H9 (cell line): ENCODE data around the gene BRCA1. TPM values are rescaled to one million over a fixed set of nuclear protein-coding genes. Genes with fewer than 3 reads are reported as not detected.

Experiments
- DNase-seq: peaks from one replicate; pipeline ENCODE4 v3.0.0-alpha.2; 2017
- H2AFZ ChIP-seq: one replicate; pipeline ENCODE4 v1.6.1; 2013; ENCODE audit warnings: mild to moderate bottlenecking, low read length, control low read depth, moderate library complexity
- H2AK5ac ChIP-seq: 2 replicates; pipeline ENCODE4 v1.6.1; 2013; ENCODE audit warnings: low read length, control low read depth, mixed read lengths; ENCODE audit not compliant: insufficient read length
- H2BK120ac ChIP-seq: one replicate; pipeline ENCODE4 v1.6.1; 2013; ENCODE audit warnings: low read depth, mild to moderate bottlenecking, low read length, control low read depth, inconsistent platforms; ENCODE audit not compliant: poor library complexity, severe bottlenecking
- H2BK12ac ChIP-seq: 2 replicates; pipeline ENCODE4 v1.6.1; 2013; ENCODE audit warnings: low read length, control low read depth, mixed read lengths, low read depth; ENCODE audit not compliant: insufficient read length
- H2BK15ac ChIP-seq: 2 replicates; pipeline ENCODE4 v1.6.1; 2013; ENCODE audit warnings: low read depth, low read length, control low read depth
- H2BK20ac ChIP-seq: one replicate; pipeline ENCODE4 v1.6.1; 2013; ENCODE audit warnings: low read depth, mild to moderate bottlenecking, low read length, control low read depth, inconsistent platforms; ENCODE audit not compliant: poor library complexity, severe bottlenecking
- H2BK5ac ChIP-seq: 2 replicates; pipeline ENCODE4 v1.6.1; 2013; ENCODE audit warnings: low read length, control low read depth, mixed read lengths; ENCODE audit not compliant: insufficient read length
- H3K14ac ChIP-seq: 2 replicates; pipeline ENCODE4 v1.6.1; 2013; ENCODE audit warnings: low read length, control low read depth; ENCODE audit not compliant: insufficient read depth
- H3K18ac ChIP-seq: 2 replicates; pipeline ENCODE4 v1.6.1; 2013; ENCODE audit warnings: low read depth, mild to moderate bottlenecking, mixed read lengths, low read length, control low read depth; ENCODE audit not compliant: insufficient read length
- H3K23ac ChIP-seq: 2 replicates; pipeline ENCODE4 v1.6.1; 2013; ENCODE audit warnings: low read length, control low read depth, mixed read lengths, low read depth; ENCODE audit not compliant: insufficient read length
- H3K23me2 ChIP-seq: 2 replicates; pipeline ENCODE4 v1.6.1; 2013; ENCODE audit warnings: low read depth, mild to moderate bottlenecking, mixed read lengths, low read length, control low read depth; ENCODE audit not compliant: insufficient read length, poor library complexity, severe bottlenecking
- H3K27ac ChIP-seq: 2 replicates; pipeline ENCODE4 v1.5.1; 2013; ENCODE audit warnings: low read length, control low read depth, mixed read lengths, low read depth; ENCODE audit not compliant: insufficient read length
- H3K27me3 ChIP-seq: 2 replicates; pipeline ENCODE4 v1.6.1; 2013; ENCODE audit warnings: low read length, control low read depth, inconsistent platforms; ENCODE audit not compliant: insufficient read depth
- H3K4ac ChIP-seq: 2 replicates; pipeline ENCODE4 v1.6.1; 2013; ENCODE audit warnings: low read depth, mild to moderate bottlenecking, control low read depth, inconsistent platforms, low read length, moderate library complexity
- H3K4me1 ChIP-seq: 2 replicates; pipeline ENCODE4 v1.6.1; 2013; ENCODE audit warnings: low read length, control low read depth, inconsistent platforms; ENCODE audit not compliant: insufficient read depth
- H3K4me2 ChIP-seq: 2 replicates; pipeline ENCODE4 v1.6.1; 2013; ENCODE audit warnings: low read length, control low read depth, mixed read lengths; ENCODE audit not compliant: insufficient read length, insufficient read depth
- H3K56ac ChIP-seq: 2 replicates; pipeline ENCODE4 v1.6.1; 2013; ENCODE audit warnings: low read depth, mild to moderate bottlenecking, mixed read lengths, low read length, control low read depth; ENCODE audit not compliant: insufficient read length
- H3K79me1 ChIP-seq: 2 replicates; pipeline ENCODE4 v1.6.1; 2013; ENCODE audit warnings: low read depth, mild to moderate bottlenecking, moderate library complexity, low read length, control low read depth, inconsistent platforms; ENCODE audit not compliant: insufficient read depth, poor library complexity, severe bottlenecking
- H3K79me2 ChIP-seq: 2 replicates; pipeline ENCODE4 v1.6.1; 2013; ENCODE audit warnings: low read length, control low read depth, inconsistent platforms; ENCODE audit not compliant: insufficient read depth
- H3K9ac ChIP-seq: 2 replicates; pipeline ENCODE4 v1.6.1; 2013; ENCODE audit warnings: low read length, control low read depth, mixed read lengths; ENCODE audit not compliant: insufficient read length; ENCODE audit errors: extremely low read depth
- H3K9me3 ChIP-seq: one replicate; pipeline ENCODE4 v1.6.1; 2013; ENCODE audit warnings: low read depth, low read length, inconsistent platforms; ENCODE audit not compliant: control insufficient read depth
- H3T11ph ChIP-seq: one replicate; pipeline ENCODE4 v1.6.1; 2013; ENCODE audit warnings: mild to moderate bottlenecking, low read length, control low read depth, inconsistent platforms
- H4K20me1 ChIP-seq: one replicate; pipeline ENCODE4 v1.6.1; 2013; ENCODE audit not compliant: control insufficient read depth, insufficient read length, insufficient read depth
- H4K5ac ChIP-seq: 2 replicates; pipeline ENCODE4 v1.6.1; 2013; ENCODE audit warnings: low read depth, mild to moderate bottlenecking, mixed read lengths, low read length, control low read depth; ENCODE audit not compliant: insufficient read length
- H4K8ac ChIP-seq: replicated peaks from 2 replicates; pipeline ENCODE4 v1.6.1; 2013; ENCODE audit warnings: low read length, control low read depth, mixed read lengths, low read depth; ENCODE audit not compliant: insufficient read length
- H4K91ac ChIP-seq: 2 replicates; pipeline ENCODE4 v1.6.1; 2013; ENCODE audit warnings: low read depth, mild to moderate bottlenecking, moderate library complexity, mixed read lengths, low read length, control low read depth; ENCODE audit not compliant: insufficient read length
- H3K27ac Mint-ChIP-seq, 3 experiments: 2 replicates in 2 of 3; 3 replicates in 1 of 3; pipeline ENCODE4 v1.8.0; 2020 to 2021; ENCODE audit warnings: mixed read lengths in 3 of 3, mild to moderate bottlenecking in 1 of 3, moderate library complexity in 1 of 3
- H3K27me3 Mint-ChIP-seq: 2 replicates; pipeline ENCODE4 v1.8.0; 2021; ENCODE audit warnings: low read depth, mild to moderate bottlenecking, moderate library complexity, mixed read lengths
- H3K36me3 Mint-ChIP-seq, 3 experiments: 2 replicates in 2 of 3; 3 replicates in 1 of 3; pipeline ENCODE4 v1.8.0; 2020 to 2021; ENCODE audit warnings: low read depth in 3 of 3, mixed read lengths in 3 of 3; ENCODE audit not compliant: insufficient read depth in 1 of 3
- H3K4me1 Mint-ChIP-seq, 2 experiments: 2 replicates each; pipeline ENCODE4 v1.8.0; 2020; ENCODE audit warnings: mixed read lengths in 2 of 2
- H3K4me3 Mint-ChIP-seq, 2 experiments: 2 replicates in 1 of 2; 3 replicates in 1 of 2; pipeline ENCODE4 v1.8.0; 2020 to 2021; ENCODE audit warnings: mild to moderate bottlenecking in 2 of 2, mixed read lengths in 2 of 2, moderate library complexity in 1 of 2
- H3K9me3 Mint-ChIP-seq, 2 experiments: 2 replicates in 1 of 2; 3 replicates in 1 of 2; pipeline ENCODE4 v1.8.0; 2020; ENCODE audit warnings: mild to moderate bottlenecking in 2 of 2, mixed read lengths in 2 of 2, moderate library complexity in 1 of 2
- WGBS: extraction: QIAGEN DNeasy Blood & Tissue Kit; methylation state at CpG from one replicate; pipeline ENCODE4 v1.1.7; 2013; ENCODE audit warnings: missing lambda C conversion rate, low lambda C conversion rate, mixed read lengths; ENCODE audit not compliant: insufficient read length; ENCODE audit errors: extremely low coverage; 5-methylcytosine and 5-hydroxymethylcytosine counted together
- total RNA-seq: library from RNA; stranded (reverse); gene quantifications from 2 replicates; pipeline ENCODE4 v1.2.1, GENCODE V29; 2021
- TF ChIP-seq, protein P1 (sequence below): fragments of 200-600 bp; sonication (generic); conservative IDR thresholded peaks from 3 replicates; pipeline ENCODE4 v1.8.0; 2021; ENCODE audit warnings: antibody characterized with exemption, mild to moderate bottlenecking

Gene BRCA1
- total RNA-seq, 1 experiment from 2014 or later: 32.3 TPM

DNA sequence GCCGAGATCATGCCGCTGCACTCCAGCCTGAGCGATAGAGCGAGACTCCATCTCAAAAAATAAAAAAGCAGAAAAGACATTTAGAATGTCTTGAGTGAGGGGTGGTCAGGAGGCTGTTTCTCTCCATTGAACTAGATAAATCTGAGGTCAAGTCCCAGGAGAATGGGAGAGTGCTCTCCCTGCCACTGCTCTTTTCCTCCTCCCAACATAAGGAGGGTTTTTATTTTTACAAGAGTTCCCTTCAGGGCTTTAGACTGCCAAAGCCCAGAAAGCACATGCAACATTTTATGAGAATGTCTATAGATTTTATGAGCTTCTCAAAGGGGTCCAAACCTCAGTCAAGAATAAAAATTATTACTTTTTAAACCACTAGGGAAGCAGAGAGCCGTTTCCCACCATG lies 98.6 kb downstream of the BRCA1 start:
- H3K4me2 ChIP-seq: no peak overlapping the region
- H2AFZ ChIP-seq: no peak overlapping the region
- H3K27ac Mint-ChIP-seq: no peak overlapping the region; a peak in 1 of 7 replicates
- no peak overlapping the region for H4K8ac ChIP-seq
- H3K18ac ChIP-seq: no peak overlapping the region
- no peak overlapping the region for H3K56ac ChIP-seq
- H3K27ac ChIP-seq: no peak overlapping the region
- H3K9ac ChIP-seq: no peak overlapping the region
- H2BK120ac ChIP-seq: no peak overlapping the region
- H3K4ac ChIP-seq: no peak overlapping the region
- no peak overlapping the region for H3T11ph ChIP-seq
- H2BK15ac ChIP-seq: no peak overlapping the region
- H3K36me3 Mint-ChIP-seq: peaks cover 10 to 30% (median 25%) of the 10 kb centered on the region in 3 experiments; a peak in 6 of 7 replicates
- H3K27me3 Mint-ChIP-seq: no peaks in the 10 kb centered on the region
- peaks cover 12% of the 10 kb centered on the region for H3K23me2 ChIP-seq
- peaks cover 10% of the 10 kb centered on the region; the same call in 1 of the 2 replicates for H3K4me1 ChIP-seq
- H2BK20ac ChIP-seq: no peak overlapping the region
- no peaks in the 10 kb centered on the region for H4K20me1 ChIP-seq
- H3K79me2 ChIP-seq: no peaks in the 10 kb centered on the region; the same call in 1 of the 2 replicates
- no peaks in the 10 kb centered on the region for H3K79me1 ChIP-seq
- no peak overlapping the region for H3K23ac ChIP-seq
- H2AK5ac ChIP-seq: no peak overlapping the region
- no peaks in the 10 kb centered on the region for H3K9me3 ChIP-seq
- peaks cover 42 to 49% of the 10 kb centered on the region in 2 experiments for H3K4me1 Mint-ChIP-seq
- H2BK5ac ChIP-seq: no peak overlapping the region
- DNase-seq: no peak
- TF ChIP-seq, protein P1, sequence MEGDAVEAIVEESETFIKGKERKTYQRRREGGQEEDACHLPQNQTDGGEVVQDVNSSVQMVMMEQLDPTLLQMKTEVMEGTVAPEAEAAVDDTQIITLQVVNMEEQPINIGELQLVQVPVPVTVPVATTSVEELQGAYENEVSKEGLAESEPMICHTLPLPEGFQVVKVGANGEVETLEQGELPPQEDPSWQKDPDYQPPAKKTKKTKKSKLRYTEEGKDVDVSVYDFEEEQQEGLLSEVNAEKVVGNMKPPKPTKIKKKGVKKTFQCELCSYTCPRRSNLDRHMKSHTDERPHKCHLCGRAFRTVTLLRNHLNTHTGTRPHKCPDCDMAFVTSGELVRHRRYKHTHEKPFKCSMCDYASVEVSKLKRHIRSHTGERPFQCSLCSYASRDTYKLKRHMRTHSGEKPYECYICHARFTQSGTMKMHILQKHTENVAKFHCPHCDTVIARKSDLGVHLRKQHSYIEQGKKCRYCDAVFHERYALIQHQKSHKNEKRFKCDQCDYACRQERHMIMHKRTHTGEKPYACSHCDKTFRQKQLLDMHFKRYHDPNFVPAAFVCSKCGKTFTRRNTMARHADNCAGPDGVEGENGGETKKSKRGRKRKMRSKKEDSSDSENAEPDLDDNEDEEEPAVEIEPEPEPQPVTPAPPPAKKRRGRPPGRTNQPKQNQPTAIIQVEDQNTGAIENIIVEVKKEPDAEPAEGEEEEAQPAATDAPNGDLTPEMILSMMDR: no peak
- no peaks in the 10 kb centered on the region for H3K27me3 ChIP-seq
- H2BK12ac ChIP-seq: no peak overlapping the region
- H3K14ac ChIP-seq: no peak overlapping the region
- H4K91ac ChIP-seq: no peak overlapping the region
- H3K4me3 Mint-ChIP-seq: peak overlapping the region; percentile 75 to 98
- no peaks in the 10 kb centered on the region for H3K9me3 Mint-ChIP-seq
- WGBS: no CpG with 5 or more reads among the region's 5 CpGs
- no peak overlapping the region for H4K5ac ChIP-seq
